A673 (cell line): ENCODE results near the gene GALNS. TPM values are rescaled to one million over a fixed set of nuclear protein-coding genes. Genes with fewer than 3 reads are reported as not detected.

ENCODE experiments used
- BruUV-seq: library from RNA; stranded (reverse); fragments of 400-500 nt; replicated peaks from 2 replicates; lab custom pipeline; 2021; lab: Mats Ljungman, UMichigan
- CTCF ChIA-PET: fragments of 300-600 bp; sonication (Branson Sonifier 250); formaldehyde crosslinking; loops from one replicate; lab custom pipeline; 2022; ENCODE audit warnings: antibody characterized with exemption; lab: Charles Lee
- POLR2A ChIA-PET: fragments of 300-600 bp; sonication (Branson Sonifier 250); formaldehyde crosslinking; loops from one replicate; lab custom pipeline; 2022; ENCODE audit warnings: antibody characterized with exemption; ENCODE audit not compliant: low non-redundant PET; lab: Charles Lee
- DNase-seq: peaks from one replicate; pipeline ENCODE4 v3.0.0-alpha.2; 2015; ENCODE audit warnings: low spot score
- H3K27ac ChIP-seq: fragments of 200-600 bp; sonication (generic); 2 replicates; pipeline ENCODE4 v1.5.1; 2016; ENCODE audit warnings: mixed run types, low read depth, mild to moderate bottlenecking, mixed read lengths, antibody characterized with exemption, low read length; ENCODE audit not compliant: poor library complexity, severe bottlenecking
- H3K27me3 ChIP-seq: fragments of 200-600 bp; sonication (generic); replicated peaks from 2 replicates; pipeline ENCODE4 v1.6.1; 2017; ENCODE audit warnings: mixed run types, low read depth, mild to moderate bottlenecking, mixed read lengths, antibody characterized with exemption, low read length; ENCODE audit not compliant: insufficient read depth, poor library complexity
- H3K36me3 ChIP-seq: fragments of 200-600 bp; sonication (generic); 2 replicates; pipeline ENCODE4 v1.6.1; 2016; ENCODE audit warnings: mixed run types, mild to moderate bottlenecking, mixed read lengths, antibody characterized with exemption, low read length; ENCODE audit not compliant: insufficient read depth, poor library complexity, severe bottlenecking
- H3K4me1 ChIP-seq: fragments of 200-600 bp; sonication (generic); 2 replicates; pipeline ENCODE4 v1.6.1; 2017; ENCODE audit warnings: mixed run types, mild to moderate bottlenecking, mixed read lengths, antibody characterized with exemption, low read length; ENCODE audit not compliant: insufficient read depth, poor library complexity, severe bottlenecking
- H3K4me3 ChIP-seq: fragments of 200-600 bp; sonication (generic); 2 replicates; pipeline ENCODE4 v1.5.1; 2016; ENCODE audit warnings: low read depth, mixed run types, mild to moderate bottlenecking, mixed read lengths, low read length; ENCODE audit not compliant: poor library complexity, severe bottlenecking
- H3K9me3 ChIP-seq: fragments of 200-600 bp; sonication (generic); 2 replicates; pipeline ENCODE4 v1.6.1; 2016; ENCODE audit warnings: mixed run types, low read depth, mild to moderate bottlenecking, mixed read lengths, antibody characterized with exemption, low read length; ENCODE audit not compliant: poor library complexity, severe bottlenecking
- EZH2 ChIP-seq: fragments of 200-600 bp; sonication (generic); IDR thresholded peaks from 2 replicates; pipeline ENCODE4 v1.6.1; 2017; ENCODE audit warnings: borderline replicate concordance, low read depth, mild to moderate bottlenecking, mixed read lengths, antibody characterized with exemption, low read length; ENCODE audit not compliant: poor library complexity, severe bottlenecking
- intact Hi-C: fragments of 100-400 bp; cut with micrococcal nuclease; formaldehyde crosslinking; loops from one replicate; pipeline ENCODE4 v1.10.0; 2022; ENCODE audit not compliant: unreplicated experiment
- total RNA-seq: library from RNA; stranded (reverse); gene quantifications from 2 replicates; pipeline ENCODE4 v1.2.3, GENCODE V29; 2021
- TF ChIP-seq, protein P1 (sequence below): fragments of 300-800, 200-600 bp; sonication (generic); conservative IDR thresholded peaks from 2 replicates; pipeline ENCODE4 v1.5.1; 2017; ENCODE audit warnings: low read depth, mild to moderate bottlenecking, antibody characterized with exemption, low read length, moderate library complexity, mixed read lengths

Gene GALNS
- total RNA-seq, 1 experiment from 2014 or later = 54.8 TPM

DNA sequence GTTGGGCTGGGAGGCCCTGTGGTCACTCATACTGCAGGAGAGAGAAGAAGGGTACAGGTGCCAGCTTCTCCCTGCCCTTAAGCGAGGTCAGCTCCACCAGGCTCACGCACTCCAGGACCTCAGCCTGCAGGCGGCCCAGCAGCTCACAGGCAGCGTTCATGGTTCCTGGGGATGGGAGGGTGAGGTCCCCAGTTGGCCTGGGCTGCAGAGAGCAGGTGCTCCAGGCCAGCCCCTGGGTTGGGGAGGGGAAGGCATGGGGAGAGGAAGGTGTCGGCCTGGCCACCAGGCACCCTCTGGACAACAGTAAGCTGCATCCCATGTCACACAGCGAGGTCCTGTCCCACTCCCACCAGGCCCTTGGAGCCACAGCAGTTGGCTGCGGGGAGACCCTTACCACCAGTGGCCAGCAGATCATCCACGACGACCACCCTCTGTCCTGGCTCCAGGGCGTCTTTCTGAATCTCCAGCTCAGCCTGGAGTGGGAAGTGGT, 47.0 kb downstream of the GALNS start:
- intact Hi-C loops = loop anchor here (5.0 kb wide), 1 partner anchor 363 kb away; the partner anchor contains the start of gene CDH15
- Histone ChIP-seq H3K4me1 (peaks cover 22% of the 10 kb centered on the region), H3K9me3 (no peaks in the 10 kb centered on the region), H3K27me3 (no peaks in the 10 kb centered on the region), H3K4me3 (peak overlapping the region; percentile 1), H3K36me3 (peaks cover 56% of the 10 kb centered on the region), H3K27ac (peak overlapping the region; percentile 94)
- CTCF ChIA-PET = no interaction called here
- BruUV-seq = no TSS peak
- POLR2A ChIA-PET = interaction anchor here (0.6 kb wide), 1 partner anchor 11 kb away, joined by 3 read pairs; no protein-coding TSS in a partner anchor
- DNase-seq = no peak
- TF ChIP-seq, protein P1, sequence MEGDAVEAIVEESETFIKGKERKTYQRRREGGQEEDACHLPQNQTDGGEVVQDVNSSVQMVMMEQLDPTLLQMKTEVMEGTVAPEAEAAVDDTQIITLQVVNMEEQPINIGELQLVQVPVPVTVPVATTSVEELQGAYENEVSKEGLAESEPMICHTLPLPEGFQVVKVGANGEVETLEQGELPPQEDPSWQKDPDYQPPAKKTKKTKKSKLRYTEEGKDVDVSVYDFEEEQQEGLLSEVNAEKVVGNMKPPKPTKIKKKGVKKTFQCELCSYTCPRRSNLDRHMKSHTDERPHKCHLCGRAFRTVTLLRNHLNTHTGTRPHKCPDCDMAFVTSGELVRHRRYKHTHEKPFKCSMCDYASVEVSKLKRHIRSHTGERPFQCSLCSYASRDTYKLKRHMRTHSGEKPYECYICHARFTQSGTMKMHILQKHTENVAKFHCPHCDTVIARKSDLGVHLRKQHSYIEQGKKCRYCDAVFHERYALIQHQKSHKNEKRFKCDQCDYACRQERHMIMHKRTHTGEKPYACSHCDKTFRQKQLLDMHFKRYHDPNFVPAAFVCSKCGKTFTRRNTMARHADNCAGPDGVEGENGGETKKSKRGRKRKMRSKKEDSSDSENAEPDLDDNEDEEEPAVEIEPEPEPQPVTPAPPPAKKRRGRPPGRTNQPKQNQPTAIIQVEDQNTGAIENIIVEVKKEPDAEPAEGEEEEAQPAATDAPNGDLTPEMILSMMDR = no peak
- no peak for TF ChIP-seq EZH2

DNA sequence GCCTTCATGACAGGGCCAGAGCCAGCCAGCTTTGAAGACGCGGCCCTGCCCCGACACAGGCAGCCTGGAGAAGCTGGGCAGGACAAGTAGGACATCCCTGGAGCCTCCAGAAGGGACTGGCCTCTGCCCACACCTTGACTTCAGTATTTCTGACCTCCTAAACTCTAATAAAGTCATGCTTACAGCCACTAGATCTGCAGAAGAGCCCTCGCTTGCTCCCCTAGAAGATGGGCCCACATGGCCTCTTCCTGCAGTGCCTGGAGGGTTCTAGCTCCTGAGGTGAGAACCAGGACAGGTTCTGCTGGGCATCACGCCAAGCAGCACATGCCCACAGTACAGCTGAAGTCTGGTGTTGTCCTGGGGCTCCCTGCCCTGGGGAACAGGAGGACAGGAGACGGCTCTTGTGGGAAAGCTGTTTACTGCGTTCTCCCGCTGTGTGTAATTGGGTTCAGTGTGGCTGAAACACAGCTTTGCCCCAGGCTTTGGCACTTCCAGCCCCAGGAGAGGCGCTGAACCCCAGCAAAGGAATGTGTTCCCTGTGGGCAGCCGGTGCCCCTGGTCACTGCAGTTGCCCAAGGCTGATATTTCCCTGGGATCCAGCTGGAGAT, 47.6 kb downstream of the GALNS start:
- Histone ChIP-seq H3K9me3 (no peaks in the 10 kb centered on the region), H3K27me3 (no peaks in the 10 kb centered on the region), H3K4me3 (no peak overlapping the region), H3K4me1 (peaks cover 22% of the 10 kb centered on the region), H3K36me3 (peaks cover 60% of the 10 kb centered on the region), H3K27ac (peak overlapping the region; percentile 21)
- CTCF ChIA-PET = interaction anchor here (0.6 kb wide), 1 partner anchor 72 kb away, joined by 4 read pairs; no protein-coding TSS in a partner anchor
- DNase-seq = no peak
- no peak for TF ChIP-seq EZH2
- TSS peak; percentile 46 for BruUV-seq
- intact Hi-C loops = no loop called here
- POLR2A ChIA-PET = interaction anchor here (0.6 kb wide), 1 partner anchor 11 kb away, joined by 3 read pairs; no protein-coding TSS in a partner anchor

DNA sequence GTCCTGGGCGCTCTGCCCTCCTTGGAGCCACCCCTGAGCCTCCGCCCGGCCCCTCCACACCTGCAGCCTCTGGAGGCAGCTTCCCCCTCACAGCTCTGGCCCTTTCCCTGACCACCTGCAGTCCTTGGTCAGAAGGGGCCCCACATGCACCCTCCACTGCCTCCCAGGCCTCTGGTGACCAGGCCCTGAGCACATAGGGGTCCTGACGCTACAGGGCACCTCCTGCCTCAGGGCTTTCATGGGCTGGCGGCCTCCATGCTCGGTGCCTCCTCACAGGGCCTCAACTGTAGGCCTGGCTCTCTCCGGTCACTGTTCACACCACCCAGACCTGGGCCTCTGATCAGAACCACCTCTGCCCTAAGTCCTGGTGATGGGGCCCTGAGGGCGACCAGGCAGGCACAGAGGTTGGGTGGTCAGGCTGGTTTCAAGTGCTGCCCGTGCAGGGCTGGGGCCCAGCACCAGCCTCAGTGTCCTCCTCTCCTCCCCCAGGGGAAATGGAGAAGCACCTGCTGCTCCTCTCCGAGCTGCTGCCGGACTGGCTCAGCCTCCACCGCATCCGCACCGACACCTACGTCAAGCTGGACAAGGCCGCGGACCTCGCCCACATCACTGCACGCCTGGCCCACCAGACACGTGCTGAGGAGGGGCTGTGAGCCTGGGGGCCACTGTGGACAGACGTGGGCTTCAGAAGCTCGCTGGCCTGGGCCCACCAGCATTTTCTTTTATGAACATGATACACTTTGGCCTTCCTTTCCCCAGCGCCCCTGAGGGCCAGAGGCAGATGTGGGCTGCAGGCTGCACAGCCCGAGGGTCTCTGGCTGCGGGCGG, 48.9 kb downstream of the GALNS start:
- CTCF ChIA-PET = no interaction called here
- no peak overlapping the region for H3K27ac ChIP-seq
- TF ChIP-seq, protein P1 = no peak
- no peak for TF ChIP-seq EZH2
- intact Hi-C loops = no loop called here
- POLR2A ChIA-PET = interaction anchor here (0.6 kb wide), 1 partner anchor 313 kb away, joined by 4 read pairs; no protein-coding TSS in a partner anchor
- no peak overlapping the region for H3K4me3 ChIP-seq
- BruUV-seq = no TSS peak
- H3K9me3 ChIP-seq = no peaks in the 10 kb centered on the region
- H3K27me3 ChIP-seq = no peaks in the 10 kb centered on the region
- DNase-seq = no peak
- H3K4me1 ChIP-seq = peaks cover 22% of the 10 kb centered on the region
- peaks cover 60% of the 10 kb centered on the region for H3K36me3 ChIP-seq
